Central memory CD8-positive, alpha-beta T cell (primary cell): ENCODE data around the gene GPN3.
A peak's percentile ranks its signal among the peaks of the same experiment; 100 is the strongest.
"Not testable (repeated sequence)": the region's sequence is repeated elsewhere in the genome, so short reads cannot be mapped to it uniquely, and the experiment has no call there.

Experiments
- ATAC-seq: fragments of 150-1000 bp; cut with Tn5 transposase; replicated peaks from 2 replicates; pipeline ENCODE4 v1.10.0; 2022; ENCODE audit warnings: mild to moderate bottlenecking, moderate FRiP score, moderate number of reproducible peaks; ENCODE audit not compliant: poor library complexity, severe bottlenecking; ENCODE audit errors: extremely low read depth
- DNase-seq, 2 donors: peaks; one replicate each; pipeline ENCODE4 v3.0.0; 2021; ENCODE audit warnings: low spot score in 2 of 2
- H3K27ac Mint-ChIP-seq: one replicate; pipeline ENCODE4 v1.8.0; 2022; ENCODE audit warnings: low read depth, mild to moderate bottlenecking, moderate library complexity, mixed read lengths
- H3K27me3 Mint-ChIP-seq: one replicate; pipeline ENCODE4 v1.8.0; 2022; ENCODE audit warnings: mixed read lengths
- H3K36me3 Mint-ChIP-seq: one replicate; pipeline ENCODE4 v1.8.0; 2022; ENCODE audit warnings: mild to moderate bottlenecking, moderate library complexity, mixed read lengths; ENCODE audit not compliant: insufficient read depth
- H3K4me1 Mint-ChIP-seq: one replicate; pipeline ENCODE4 v1.8.0; 2022; ENCODE audit warnings: mixed read lengths
- H3K4me3 Mint-ChIP-seq: one replicate; pipeline ENCODE4 v1.8.0; 2022; ENCODE audit warnings: mild to moderate bottlenecking, moderate library complexity, mixed read lengths
- H3K9me3 Mint-ChIP-seq: one replicate; pipeline ENCODE4 v1.8.0; 2022; ENCODE audit warnings: mixed read lengths

GPN3 gene

GRCh38 chr12:110466791-110467190 lies 1.3 kb downstream of the GPN3 start:
- Mint-ChIP-seq H3K36me3 (peaks cover 21% of the 10 kb centered on the region), H3K9me3 (no peaks in the 10 kb centered on the region), H3K27ac (no peak overlapping the region), H3K27me3 (no peaks in the 10 kb centered on the region), H3K4me3 (no peak overlapping the region), H3K4me1 (peaks cover 34% of the 10 kb centered on the region)
- DNase-seq: no peak
- ATAC-seq: no peak

GRCh38 chr12:110465765-110466164 lies 2.3 kb downstream of the GPN3 start:
- not testable (repeated sequence) for H3K9me3 Mint-ChIP-seq, H3K27ac Mint-ChIP-seq, DNase-seq, ATAC-seq, H3K27me3 Mint-ChIP-seq, H3K4me3 Mint-ChIP-seq
- peaks cover 26% of the 10 kb centered on the region for H3K36me3 Mint-ChIP-seq
- H3K4me1 Mint-ChIP-seq: peaks cover 34% of the 10 kb centered on the region

GRCh38 chr12:110465024-110465423 lies 3.0 kb downstream of the GPN3 start:
- H3K27me3 Mint-ChIP-seq: no peaks in the 10 kb centered on the region
- DNase-seq (no peak), ATAC-seq (no peak)
- H3K4me1 Mint-ChIP-seq: peaks cover 32% of the 10 kb centered on the region
- H3K36me3 Mint-ChIP-seq: peaks cover 26% of the 10 kb centered on the region
- no peak overlapping the region for H3K4me3 Mint-ChIP-seq
- H3K27ac Mint-ChIP-seq: no peak overlapping the region
- no peaks in the 10 kb centered on the region for H3K9me3 Mint-ChIP-seq

GRCh38 chr12:110461189-110461588 lies 6.9 kb downstream of the GPN3 start:
- peaks cover 34% of the 10 kb centered on the region for H3K36me3 Mint-ChIP-seq
- H3K27ac Mint-ChIP-seq, H3K9me3 Mint-ChIP-seq: not testable (repeated sequence)

GRCh38 chr12:110458756-110459155 lies 9.3 kb downstream of the GPN3 start:
- Mint-ChIP-seq H3K36me3 (peaks cover 34% of the 10 kb centered on the region), H3K4me1 (peaks cover 7% of the 10 kb centered on the region), H3K27me3 (no peaks in the 10 kb centered on the region), H3K4me3 (no peak overlapping the region), H3K27ac (no peak overlapping the region), H3K9me3 (no peaks in the 10 kb centered on the region)
- ATAC-seq (no peak), DNase-seq (no peak)

More at GRCh38 chr12:110461189-110461588, 6.9 kb downstream of the GPN3 start:
- not testable (repeated sequence) for ATAC-seq, DNase-seq, H3K4me3 Mint-ChIP-seq, H3K4me1 Mint-ChIP-seq, H3K27me3 Mint-ChIP-seq

GRCh38 chr12:110453569-110454296 lies 14.3 kb downstream of the GPN3 start:
- Mint-ChIP-seq H3K36me3 (peaks cover 42% of the 10 kb centered on the region), H3K9me3 (no peaks in the 10 kb centered on the region), H3K27me3 (no peaks in the 10 kb centered on the region), H3K27ac (no peak overlapping the region), H3K4me3 (no peak overlapping the region), H3K4me1 (peaks cover 22% of the 10 kb centered on the region)
- DNase-seq: no peak
- ATAC-seq: no peak

- peaks cover 51% of the 10 kb centered on the region for H3K36me3 Mint-ChIP-seq
- no peak for ATAC-seq
- no peaks in the 10 kb centered on the region for H3K9me3 Mint-ChIP-seq
- H3K4me1 Mint-ChIP-seq: peaks cover 37% of the 10 kb centered on the region
- no peaks in the 10 kb centered on the region for H3K27me3 Mint-ChIP-seq
- peak overlapping the region; percentile 100 for H3K4me3 Mint-ChIP-seq
- H3K27ac Mint-ChIP-seq: peak overlapping the region; percentile 100
- no peak for DNase-seq
Observed at GRCh38 chr12:110451263-110451662, 16.8 kb downstream of the GPN3 start.

- peak; percentile 97 for ATAC-seq
- Mint-ChIP-seq H3K36me3 (peaks cover 60% of the 10 kb centered on the region), H3K4me1 (peaks cover 44% of the 10 kb centered on the region), H3K9me3 (no peaks in the 10 kb centered on the region), H3K4me3 (peak within 1 kb of the TSS; percentile 100), H3K27me3 (no peaks in the 10 kb centered on the region), H3K27ac (peak within 1 kb of the TSS; percentile 100)
- DNase-seq: peak; percentile 90 to 92
Observed at GRCh38 chr12:110449799-110450497, 18.1 kb downstream of the GPN3 start, which contains the start of gene ARPC3. ARPC3 (minus strand) TSS chr12:110450337; CDS start chr12:110450260, 77 bp downstream.

GRCh38 chr12:110444455-110444854 lies 23.6 kb downstream of the GPN3 start:
- DNase-seq (no peak), ATAC-seq (no peak)
- Mint-ChIP-seq H3K9me3 (no peaks in the 10 kb centered on the region), H3K27ac (peak overlapping the region; percentile 82), H3K4me1 (peaks cover 34% of the 10 kb centered on the region), H3K36me3 (peaks cover 79% of the 10 kb centered on the region), H3K27me3 (no peaks in the 10 kb centered on the region), H3K4me3 (no peak overlapping the region)

- no peak for DNase-seq
- ATAC-seq: no peak
- Mint-ChIP-seq H3K27me3 (no peaks in the 10 kb centered on the region), H3K4me1 (no peaks in the 10 kb centered on the region), H3K27ac (peak overlapping the region; percentile 42), H3K9me3 (no peaks in the 10 kb centered on the region), H3K4me3 (no peak overlapping the region), H3K36me3 (peaks cover 64% of the 10 kb centered on the region)
Observed at GRCh38 chr12:110436231-110436630, 31.8 kb downstream of the GPN3 start.

- peaks cover 10% of the 10 kb centered on the region for H3K27me3 Mint-ChIP-seq
- H3K9me3 Mint-ChIP-seq: no peaks in the 10 kb centered on the region
- H3K4me3 Mint-ChIP-seq: peak overlapping the region; percentile 94
- peaks cover 33% of the 10 kb centered on the region for H3K36me3 Mint-ChIP-seq
- ATAC-seq (no peak), DNase-seq (no peak)
- H3K27ac Mint-ChIP-seq: peak overlapping the region; percentile 100
- H3K4me1 Mint-ChIP-seq: no peaks in the 10 kb centered on the region
Observed at GRCh38 chr12:110431957-110432587, 36.0 kb downstream of the GPN3 start.

- not testable (repeated sequence) for ATAC-seq, H3K4me1 Mint-ChIP-seq, H3K9me3 Mint-ChIP-seq, DNase-seq, H3K4me3 Mint-ChIP-seq, H3K27me3 Mint-ChIP-seq
- H3K27ac Mint-ChIP-seq: peak overlapping the region; percentile 88
- peaks cover 15% of the 10 kb centered on the region for H3K36me3 Mint-ChIP-seq
Observed at GRCh38 chr12:110429676-110430075, 38.4 kb downstream of the GPN3 start.
